ENCODE data around the gene DCAF10. TPM values are rescaled to one million over a fixed set of nuclear protein-coding genes. Genes with fewer than 3 reads are reported as not detected.
A peak's percentile ranks its signal among the peaks of the same experiment; 100 is the strongest.
"Not testable (repeated sequence)": the region's sequence is repeated elsewhere in the genome, so short reads cannot be mapped to it uniquely, and the experiment has no call there.

Gene DCAF10
- total and polyA plus RNA-seq, 2 of the 13 experiments (the other 11 are each of a cell fraction or from before 2014, with no cell fraction given) = 9.2 to 20.3 TPM

DNA sequence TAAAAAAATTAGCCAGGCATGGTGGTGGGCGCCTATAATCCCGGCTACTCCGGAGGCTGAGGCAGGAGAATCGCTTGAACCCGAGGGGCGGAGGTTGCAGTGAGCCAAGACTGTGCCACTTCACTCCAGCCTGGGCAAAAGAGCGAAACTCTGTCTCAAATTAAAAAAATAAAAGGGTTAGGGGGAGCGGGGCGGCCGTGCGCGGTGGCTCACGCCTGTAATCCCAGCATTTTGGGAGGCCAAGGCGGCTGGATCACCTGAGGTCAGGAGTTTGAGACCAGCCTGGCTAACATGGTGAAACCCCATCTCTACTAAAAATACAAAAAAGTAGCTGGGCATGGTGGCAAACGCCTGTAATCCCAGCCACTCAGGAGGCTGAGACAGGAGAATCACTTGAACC, 9.1 kb downstream of the DCAF10 start:
- H3K79me2 ChIP-seq (ENCODE audit: insufficient read depth, low read length); H3K4me2 ChIP-seq (ENCODE audit: low read depth, low read length); H3K27ac ChIP-seq (ENCODE audit: extremely low read length, insufficient read depth, low read length); H3K4me1 ChIP-seq (ENCODE audit: insufficient read depth, low read length); POLR2A ChIA-PET; H3K27me3 ChIP-seq (ENCODE audit: control insufficient read depth in 1 of 2, insufficient read depth in 2 of 2, low read length in 2 of 2); H3K4me3 ChIP-seq (replicated peaks in 1 of 3; ENCODE audit: insufficient read depth in 1 of 3, low read depth in 2 of 3, low read length in 3 of 3); H4K20me1 ChIP-seq (ENCODE audit: insufficient read depth, low read length); H2AFZ ChIP-seq (ENCODE audit: low read length); H3K9ac ChIP-seq (ENCODE audit: insufficient read depth, low read depth, low read length); H3K9me3 ChIP-seq (ENCODE audit: low read length); intact Hi-C loops (cut with micrococcal nuclease; ENCODE audit: unreplicated experiment); FAIRE-seq; H3K36me3 ChIP-seq (replicated peaks in 1 of 2; ENCODE audit: control insufficient read depth in 1 of 2, insufficient read depth in 2 of 2, low read length in 2 of 2); BruUV-seq (replicated peaks); CTCF ChIA-PET (ENCODE audit: low intra/inter-chr PET ratio, low total read pairs); DNase-seq (ENCODE audit: low spot score); ATAC-seq; in situ Hi-C loops (cut with HindIII; ENCODE audit: extremely low pct_ligation_motif_present, low pct_unique_long_range_greater_than_20kb): not testable (repeated sequence)
- WGBS (ENCODE audit: low lambda C conversion rate) = 98% methylated on average over 15 of the region's 15 CpGs

- in situ Hi-C loops (cut with HindIII; ENCODE audit: extremely low pct_ligation_motif_present, low pct_unique_long_range_greater_than_20kb) = no loop called here
- 92% methylated on average over 6 of the region's 6 CpGs for WGBS (ENCODE audit: low lambda C conversion rate)
- H4K20me1 ChIP-seq (ENCODE audit: insufficient read depth, low read length) = no peaks in the 10 kb centered on the region
- FAIRE-seq (no peak), ATAC-seq (no peak), DNase-seq (ENCODE audit: low spot score) (no peak)
- BruUV-seq (replicated peaks) = TSS peak; percentile 33
- CTCF ChIA-PET (ENCODE audit: low intra/inter-chr PET ratio, low total read pairs) = no interaction called here
- peaks cover 6% of the 10 kb centered on the region for H3K4me1 ChIP-seq (ENCODE audit: insufficient read depth, low read length)
- no peak overlapping the region for H3K9ac ChIP-seq (ENCODE audit: insufficient read depth, low read depth, low read length)
- peaks cover 0 to 4% of the 10 kb centered on the region in 2 experiments; a peak in 1 of 5 replicates for H3K36me3 ChIP-seq (replicated peaks in 1 of 2; ENCODE audit: control insufficient read depth in 1 of 2, insufficient read depth in 2 of 2, low read length in 2 of 2)
- no peaks in the 10 kb centered on the region for H3K79me2 ChIP-seq (ENCODE audit: insufficient read depth, low read length)
- TF ChIP-seq POLR2AphosphoS5 (IDR thresholded peaks at IDR 0.05; ENCODE audit: low read depth, low read length) (no peak), SYNCRIP (IDR thresholded peaks at IDR 0.05; ENCODE audit: insufficient read depth, low read depth, low read length) (no peak), TEAD3 (CRISPR knock-in tag; optimal IDR thresholded peaks at IDR 0.05; ENCODE audit: borderline replicate concordance) (peak; percentile 33), ZNF770 (CRISPR knock-in tag; IDR thresholded peaks at IDR 0.05) (peak; percentile 96), NFKB2 (CRISPR knock-in tag; IDR thresholded peaks at IDR 0.05; ENCODE audit: borderline replicate concordance) (no peak), ZKSCAN8 (CRISPR knock-in tag; IDR thresholded peaks at IDR 0.05; ENCODE audit: borderline replicate concordance) (no peak)
- TF ChIP-seq, protein P1, sequence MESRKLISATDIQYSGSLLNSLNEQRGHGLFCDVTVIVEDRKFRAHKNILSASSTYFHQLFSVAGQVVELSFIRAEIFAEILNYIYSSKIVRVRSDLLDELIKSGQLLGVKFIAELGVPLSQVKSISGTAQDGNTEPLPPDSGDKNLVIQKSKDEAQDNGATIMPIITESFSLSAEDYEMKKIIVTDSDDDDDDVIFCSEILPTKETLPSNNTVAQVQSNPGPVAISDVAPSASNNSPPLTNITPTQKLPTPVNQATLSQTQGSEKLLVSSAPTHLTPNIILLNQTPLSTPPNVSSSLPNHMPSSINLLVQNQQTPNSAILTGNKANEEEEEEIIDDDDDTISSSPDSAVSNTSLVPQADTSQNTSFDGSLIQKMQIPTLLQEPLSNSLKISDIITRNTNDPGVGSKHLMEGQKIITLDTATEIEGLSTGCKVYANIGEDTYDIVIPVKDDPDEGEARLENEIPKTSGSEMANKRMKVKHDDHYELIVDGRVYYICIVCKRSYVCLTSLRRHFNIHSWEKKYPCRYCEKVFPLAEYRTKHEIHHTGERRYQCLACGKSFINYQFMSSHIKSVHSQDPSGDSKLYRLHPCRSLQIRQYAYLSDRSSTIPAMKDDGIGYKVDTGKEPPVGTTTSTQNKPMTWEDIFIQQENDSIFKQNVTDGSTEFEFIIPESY (CRISPR knock-in tag; IDR thresholded peaks at IDR 0.05) = peak; percentile 95
- intact Hi-C loops (cut with micrococcal nuclease; ENCODE audit: unreplicated experiment) = no loop called here
- POLR2A ChIA-PET = interaction anchor here (1.0 kb wide), 1 partner anchor 219 kb away, joined by 3 read pairs; the partner anchor contains the start of gene TOMM5
- H3K27me3 ChIP-seq (ENCODE audit: control insufficient read depth in 1 of 2, insufficient read depth in 2 of 2, low read length in 2 of 2) = no peaks in the 10 kb centered on the region
- peak overlapping the region; percentile 2 for H3K27ac ChIP-seq (ENCODE audit: extremely low read length, insufficient read depth, low read length)
- H2AFZ ChIP-seq (ENCODE audit: low read length) = no peak overlapping the region
- H3K9me3 ChIP-seq (ENCODE audit: low read length) = no peaks in the 10 kb centered on the region
- no peak overlapping the region for H3K4me2 ChIP-seq (ENCODE audit: low read depth, low read length)
- H3K4me3 ChIP-seq (replicated peaks in 1 of 3; ENCODE audit: insufficient read depth in 1 of 3, low read depth in 2 of 3, low read length in 3 of 3) = no peak overlapping the region
Observed at GRCh38 chr9:37811906-37812476, 11.4 kb downstream of the DCAF10 start.

All from HepG2 (cell line).